ENCODE data around the gene C11orf91. TPM values are rescaled to one million over a fixed set of nuclear protein-coding genes. Genes with fewer than 3 reads are reported as not detected.

Gene C11orf91
- total RNA-seq, 4 donors from 2014 or later: not detected

- DNase-seq (ENCODE audit: low spot score in 2 of 2): no peak
- peaks cover 0 to 4% (median 0%) of the 10 kb centered on the region in 4 donors for H3K9me3 ChIP-seq
- 83 to 91% methylated on average over 4 of the region's 4 CpGs for WGBS, 2 donors
- no peaks in the 10 kb centered on the region for H3K36me3 ChIP-seq
- H3K4me1 ChIP-seq: peaks cover 0 to 52% (median 30%) of the 10 kb centered on the region in 4 donors
- no peaks in the 10 kb centered on the region for H3K27me3 ChIP-seq
- TF ChIP-seq EP300 (IDR thresholded peaks at IDR 0.05): no peak
- TF ChIP-seq POLR2A (IDR thresholded peaks at IDR 0.05): no peak
- TF ChIP-seq CTCF (IDR thresholded peaks at IDR 0.05): no peak
- no peak overlapping the region for H3K4me3 ChIP-seq
- peak overlapping the region in 2 of 4 donors; percentile 94 to 96 for H3K27ac ChIP-seq
Measured at GRCh38 chr11:33689085-33689484, 11.5 kb downstream of the C11orf91 start.

GRCh38 chr11:33687733-33688479, 12.7 kb downstream of the C11orf91 start:
- H3K27ac ChIP-seq: peak overlapping the region in 2 of 4 donors; percentile 38 to 94
- 45 to 48% methylated on average over 2 of the region's 2 CpGs for whole genome bisulfite sequencing, 2 donors
- peak in 1 of 2 donors; percentile 82 for DNase-seq (ENCODE audit: low spot score in 2 of 2)
- TF ChIP-seq POLR2A (IDR thresholded peaks at IDR 0.05): no peak
- peak; percentile 43 to 80 (median 60) for TF ChIP-seq CTCF (IDR thresholded peaks at IDR 0.05)
- H3K4me3 ChIP-seq: no peak overlapping the region
- H3K9me3 ChIP-seq: peaks cover 0 to 4% (median 0%) of the 10 kb centered on the region in 4 donors
- peaks cover 0 to 41% (median 22%) of the 10 kb centered on the region in 4 donors for H3K4me1 ChIP-seq
- H3K36me3 ChIP-seq: no peaks in the 10 kb centered on the region
- H3K27me3 ChIP-seq: no peaks in the 10 kb centered on the region

- no peaks in the 10 kb centered on the region for H3K27me3 ChIP-seq
- H3K36me3 ChIP-seq: no peaks in the 10 kb centered on the region
- H3K4me1 ChIP-seq: peaks cover 0 to 14% (median 4%) of the 10 kb centered on the region in 4 donors
- no peak overlapping the region for H3K4me3 ChIP-seq
- H3K9me3 ChIP-seq: peaks cover 0 to 4% (median 0%) of the 10 kb centered on the region in 4 donors
- TF ChIP-seq EP300 (IDR thresholded peaks at IDR 0.05) (no peak), POLR2A (IDR thresholded peaks at IDR 0.05) (no peak), CTCF (IDR thresholded peaks at IDR 0.05) (no peak)
- DNase-seq (ENCODE audit: low spot score in 2 of 2): no peak
- WGBS, 2 donors: 77 to 78% methylated on average over 3 of the region's 3 CpGs
- no peak overlapping the region for H3K27ac ChIP-seq
Measured at GRCh38 chr11:33685082-33685481, 15.5 kb downstream of the C11orf91 start.

GRCh38 chr11:33684003-33684706, 16.5 kb downstream of the C11orf91 start:
- Histone ChIP-seq H3K4me1 (peaks cover 0 to 6% (median 0%) of the 10 kb centered on the region in 4 donors), H3K36me3 (no peaks in the 10 kb centered on the region), H3K27ac (no peak overlapping the region), H3K27me3 (no peaks in the 10 kb centered on the region), H3K9me3 (peaks cover 0 to 4% (median 0%) of the 10 kb centered on the region in 4 donors), H3K4me3 (no peak overlapping the region)
- no peak for DNase-seq (ENCODE audit: low spot score in 2 of 2)
- no peak for TF ChIP-seq CTCF (IDR thresholded peaks at IDR 0.05)
- TF ChIP-seq EP300 (IDR thresholded peaks at IDR 0.05): no peak
- no peak for TF ChIP-seq POLR2A (IDR thresholded peaks at IDR 0.05)
- 78 to 80% methylated on average over 5 of the region's 5 CpGs for WGBS, 2 donors

- H3K36me3 ChIP-seq: no peaks in the 10 kb centered on the region
- no peak overlapping the region for H3K4me3 ChIP-seq
- peaks cover 0 to 12% (median 0%) of the 10 kb centered on the region in 4 donors for H3K9me3 ChIP-seq
- TF ChIP-seq EP300 (IDR thresholded peaks at IDR 0.05) (no peak), POLR2A (IDR thresholded peaks at IDR 0.05) (no peak)
- 64 to 70% methylated on average over 4 of the region's 4 CpGs for WGBS, 2 donors
- no peaks in the 10 kb centered on the region for H3K27me3 ChIP-seq
- H3K4me1 ChIP-seq: no peaks in the 10 kb centered on the region
- H3K27ac ChIP-seq: no peak overlapping the region
- DNase-seq (ENCODE audit: low spot score in 2 of 2): no peak
Measured at GRCh38 chr11:33682446-33682845, 18.2 kb downstream of the C11orf91 start.
